HFF-Myc (cell line): Measurements from ENCODE around the gene BPHL.

Source experiments
- DNase-seq: peaks from one replicate; pipeline ENCODE4 v3.0.0-alpha.2; 2011; ENCODE audit warnings: low read depth; ENCODE audit errors: extremely low read depth
- H3K4me3 ChIP-seq: replicated peaks from 2 replicates; pipeline ENCODE4 v1.5.1; 2011; ENCODE audit warnings: low read depth, mild to moderate bottlenecking, control low read depth, low read length
- CTCF ChIP-seq: IDR thresholded peaks from 2 replicates; pipeline ENCODE4 v1.5.1; 2012; ENCODE audit warnings: mild to moderate bottlenecking, low read depth, low read length, control low read depth; ENCODE audit errors: missing control alignments

The BPHL gene

GRCh38 chr6:3138341-3138740 is 19.8 kb downstream of the BPHL start:
- no peak overlapping the region for H3K4me3 ChIP-seq
- no peak for TF ChIP-seq CTCF
- no peak for DNase-seq

DNA sequence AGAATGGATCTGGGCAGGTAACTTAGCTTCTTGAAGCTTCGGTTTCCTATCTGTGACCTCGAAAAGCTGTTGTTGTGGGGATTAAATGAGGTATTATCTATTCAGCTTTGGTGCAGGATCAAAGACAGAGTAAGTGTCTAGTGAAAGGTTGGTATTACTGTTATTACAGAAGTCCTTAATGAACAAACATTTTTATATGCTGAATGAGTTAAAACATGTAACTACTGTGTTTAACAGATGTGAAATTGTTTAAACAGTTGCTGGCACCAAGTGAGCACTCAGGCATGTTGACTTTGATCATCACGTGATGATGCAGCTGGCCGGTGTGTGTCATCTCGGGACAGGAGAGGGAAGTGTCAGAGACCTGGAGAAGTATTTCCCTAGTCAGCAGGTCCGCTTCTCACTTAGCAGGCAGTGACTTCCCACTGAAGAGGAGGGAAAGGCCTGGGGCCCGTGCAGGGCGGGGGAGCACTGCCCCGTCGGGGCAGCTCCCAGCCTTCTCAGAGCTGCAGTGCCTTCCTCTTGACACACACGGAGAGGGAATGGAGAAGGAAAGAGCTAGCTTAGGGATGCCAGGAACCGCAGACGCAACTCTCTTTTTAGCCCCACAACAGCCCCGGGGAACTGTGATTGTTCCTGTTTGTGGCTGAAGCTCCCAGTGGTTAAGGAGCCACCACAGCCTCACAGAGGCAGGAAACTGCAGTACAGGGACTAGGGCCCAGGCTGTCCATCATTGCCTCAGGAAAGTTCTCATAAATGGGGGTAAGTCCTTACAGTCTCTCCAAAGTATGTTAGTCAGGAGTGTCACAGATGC is 20.8 kb downstream of the BPHL start:
- no peak overlapping the region for H3K4me3 ChIP-seq
- peak; percentile 52 for DNase-seq
- TF ChIP-seq CTCF: no peak

GRCh38 chr6:3140201-3140600 is 21.7 kb downstream of the BPHL start:
- TF ChIP-seq CTCF: no peak
- no peak overlapping the region for H3K4me3 ChIP-seq
- DNase-seq: no peak

GRCh38 chr6:3142536-3142935 is 24.0 kb downstream of the BPHL start:
- no peak for TF ChIP-seq CTCF
- DNase-seq: no peak
- H3K4me3 ChIP-seq: no peak overlapping the region

DNA sequence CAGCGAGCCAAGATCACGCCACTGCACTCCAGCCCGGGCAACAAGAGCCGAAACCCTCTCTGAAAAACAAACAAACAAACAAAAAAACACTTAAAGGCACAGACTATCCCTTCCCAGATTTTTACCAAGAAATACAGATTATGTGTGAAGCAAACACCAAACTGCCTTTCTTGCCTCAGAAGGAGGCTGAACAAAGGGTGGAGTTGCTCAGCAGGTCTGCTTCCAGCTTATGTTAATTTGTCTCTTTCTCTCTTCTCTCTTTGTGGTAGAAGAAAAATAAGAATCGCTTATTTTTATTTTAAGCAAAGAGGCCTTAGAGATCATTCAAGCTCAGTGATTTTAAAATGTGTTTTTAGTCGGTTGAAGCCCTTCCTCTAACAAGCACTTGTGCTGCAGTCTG is 24.6 kb downstream of the BPHL start:
- H3K4me3 ChIP-seq: no peak overlapping the region
- TF ChIP-seq CTCF: no peak
- DNase-seq: no peak

DNA sequence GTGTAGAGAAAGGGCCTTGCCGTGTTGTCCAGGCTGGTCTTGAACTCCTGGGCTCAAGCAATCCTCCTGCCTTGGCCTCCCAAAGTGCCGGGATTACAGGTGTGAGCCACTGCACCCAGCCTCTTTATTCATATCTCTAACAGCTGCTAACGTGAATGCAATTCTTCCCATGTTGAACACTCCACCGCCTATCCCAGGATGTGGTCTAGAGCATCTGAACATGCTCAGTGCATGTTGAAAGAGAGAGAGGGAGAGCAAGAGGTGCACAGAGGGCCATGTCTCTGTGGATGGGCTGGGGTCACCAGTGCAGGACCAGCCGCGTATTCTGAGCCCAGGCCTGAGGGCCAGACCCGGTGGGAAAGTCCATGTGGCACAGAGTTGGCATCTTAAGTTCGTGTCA is 26.1 kb downstream of the BPHL start:
- TF ChIP-seq CTCF: no peak
- no peak overlapping the region for H3K4me3 ChIP-seq
- no peak for DNase-seq
